DMS79 (cell line): ENCODE data around the gene OSBPL10.

Source experiments
- DNase-seq: peaks from one replicate; lab custom pipeline; 2025; lab: John Stamatoyannopoulos, UW

Gene OSBPL10

DNA sequence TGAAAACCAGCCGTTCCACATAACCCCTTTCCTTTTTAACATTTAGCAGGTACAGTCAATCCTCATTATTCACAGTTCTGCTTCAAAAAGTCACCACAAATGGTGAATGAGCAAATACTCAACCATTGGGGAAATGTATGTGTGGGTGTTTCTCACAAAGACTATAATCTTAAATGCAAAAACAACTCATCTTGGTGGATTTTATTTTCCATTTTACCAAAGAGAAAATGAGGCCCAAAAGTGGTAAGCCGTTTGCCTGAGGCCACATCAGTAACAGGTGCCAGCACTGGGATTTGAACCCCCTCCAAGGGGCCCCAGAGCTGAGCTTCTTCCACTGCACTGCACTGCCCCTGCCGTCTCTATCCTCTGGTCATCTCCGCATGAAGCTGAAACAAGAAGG, 208.8 kb downstream of the OSBPL10 start:
- DNase-seq, result no peak

DNA sequence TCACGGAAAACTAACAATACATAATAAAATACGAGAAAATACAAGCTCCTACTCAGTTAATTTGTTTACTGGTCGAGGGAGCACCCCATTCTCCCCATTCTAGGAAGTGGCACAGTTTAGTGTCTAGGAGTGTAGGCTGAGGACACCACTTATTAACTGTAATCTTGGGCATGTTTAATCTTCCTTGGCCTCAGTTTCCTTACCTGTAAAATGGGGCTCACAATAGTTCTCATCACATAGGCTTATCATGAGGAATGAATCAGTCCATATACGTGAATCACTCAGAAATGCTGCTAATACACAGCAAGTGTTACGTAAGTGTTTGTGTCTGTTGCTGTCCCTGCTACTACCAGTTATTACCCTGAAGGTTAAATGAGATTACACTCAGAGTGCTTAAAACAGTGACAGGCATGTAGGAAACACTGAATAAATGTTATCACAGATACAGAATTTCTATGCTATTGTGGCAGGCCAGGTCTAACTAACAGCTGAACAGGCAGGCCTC, 210.2 kb downstream of the OSBPL10 start:
- DNase-seq, result no peak

DNA sequence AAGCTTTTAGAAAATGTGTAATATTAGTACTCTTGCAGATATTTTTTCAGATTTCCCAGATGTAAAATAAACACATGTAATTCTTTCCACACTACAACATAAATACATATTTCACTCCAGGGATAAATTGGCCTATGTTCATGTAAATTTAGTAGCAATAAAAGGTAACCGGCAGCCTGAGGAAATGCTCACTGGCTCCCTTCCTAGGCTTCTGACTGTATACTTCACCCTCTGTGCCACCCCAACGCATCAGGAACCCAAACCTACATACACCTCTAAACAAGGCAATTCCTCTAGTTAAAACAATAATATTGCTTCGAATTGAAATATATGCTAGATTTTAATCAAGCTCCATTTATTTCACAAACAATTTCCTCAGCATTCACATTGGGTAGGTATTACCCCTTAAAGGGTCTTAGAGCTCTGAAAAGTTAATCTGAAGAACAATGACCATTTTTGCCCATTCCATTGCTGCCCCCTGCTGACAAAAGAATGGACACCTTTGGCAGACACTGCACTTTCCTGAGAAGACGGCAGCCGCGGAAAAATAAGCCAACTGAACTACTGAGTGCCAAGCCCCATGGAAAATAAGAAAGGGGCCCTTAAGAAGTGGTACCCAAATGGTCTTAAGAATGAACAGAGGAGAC, 212.5 kb downstream of the OSBPL10 start:
- no peak for DNase-seq

DNA sequence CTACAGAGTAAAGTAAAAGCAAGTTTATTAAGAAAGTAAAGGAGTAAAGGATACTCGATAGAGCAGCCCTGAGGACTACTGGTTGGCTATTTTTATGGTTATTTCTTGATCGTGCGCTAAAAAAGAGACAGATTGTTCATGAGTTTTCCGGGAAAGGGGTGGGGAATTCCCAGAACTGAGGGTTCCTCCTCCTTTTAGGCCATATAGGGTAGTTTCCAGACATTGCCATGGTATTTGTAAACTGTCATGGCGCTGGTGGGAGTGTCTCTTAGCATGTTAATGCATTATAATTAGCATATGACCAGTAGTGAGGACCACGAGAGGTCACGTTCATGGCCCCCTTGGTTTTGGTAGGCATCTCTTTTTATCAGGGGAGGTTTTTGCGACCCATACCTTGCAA, 213.1 kb downstream of the OSBPL10 start:
- no peak for DNase-seq

DNA sequence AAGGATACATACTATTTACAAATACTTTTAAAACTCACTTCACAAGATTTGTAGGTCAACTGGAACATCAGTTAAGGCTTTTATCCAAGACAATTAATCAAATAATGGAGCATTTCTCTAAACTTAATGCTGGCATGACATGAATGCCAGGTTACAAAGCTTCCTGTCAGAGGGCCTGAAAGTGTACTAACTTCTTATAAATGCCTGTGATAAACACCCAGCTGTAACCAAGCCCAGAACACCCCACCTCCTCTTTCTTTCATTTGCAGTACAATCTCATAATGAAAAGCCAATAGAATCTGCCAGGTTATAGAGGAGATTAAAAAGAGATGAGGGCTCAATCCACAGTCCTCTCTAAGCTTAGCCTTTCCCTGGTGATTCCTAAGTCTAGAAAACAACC, 214.4 kb downstream of the OSBPL10 start:
- no peak for DNase-seq

DNA sequence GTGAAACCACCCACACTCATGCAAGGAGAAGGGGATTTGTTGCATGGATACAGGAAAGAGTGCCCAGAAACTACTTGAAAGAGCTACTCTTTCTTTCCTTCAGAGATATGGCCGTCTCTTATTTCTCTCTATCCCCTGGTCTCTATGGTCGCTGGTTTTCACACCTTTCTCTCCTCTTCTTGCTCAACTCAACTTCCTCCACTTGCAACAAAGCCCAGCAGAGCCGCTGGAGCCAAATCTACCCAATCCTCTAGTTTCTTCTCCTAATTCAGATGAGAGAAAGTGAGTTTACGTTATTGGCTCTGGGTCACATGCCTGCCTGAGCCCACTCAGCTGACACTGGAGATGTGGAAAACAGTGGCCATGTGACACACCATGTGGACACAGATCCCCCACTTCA, 215.2 kb downstream of the OSBPL10 start:
- DNase-seq, result no peak

DNA sequence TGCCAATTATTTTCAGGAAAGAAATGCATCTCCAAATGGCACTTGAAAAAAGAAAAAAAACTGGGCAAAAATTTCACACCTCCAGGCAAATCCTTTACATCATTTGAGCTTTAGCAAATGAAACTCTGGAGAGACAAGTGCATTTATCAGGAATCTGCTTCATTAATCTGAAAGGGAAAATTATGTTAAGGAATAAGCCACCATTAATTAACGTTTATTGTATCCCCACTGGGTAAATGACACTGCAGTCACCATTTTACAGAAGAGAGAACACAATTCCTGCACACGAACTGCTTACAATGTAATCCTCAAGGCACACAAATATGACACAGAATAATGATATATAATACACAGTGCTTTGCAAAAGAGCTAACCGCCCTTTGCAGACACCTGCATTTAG, 217.3 kb downstream of the OSBPL10 start:
- no peak for DNase-seq

DNA sequence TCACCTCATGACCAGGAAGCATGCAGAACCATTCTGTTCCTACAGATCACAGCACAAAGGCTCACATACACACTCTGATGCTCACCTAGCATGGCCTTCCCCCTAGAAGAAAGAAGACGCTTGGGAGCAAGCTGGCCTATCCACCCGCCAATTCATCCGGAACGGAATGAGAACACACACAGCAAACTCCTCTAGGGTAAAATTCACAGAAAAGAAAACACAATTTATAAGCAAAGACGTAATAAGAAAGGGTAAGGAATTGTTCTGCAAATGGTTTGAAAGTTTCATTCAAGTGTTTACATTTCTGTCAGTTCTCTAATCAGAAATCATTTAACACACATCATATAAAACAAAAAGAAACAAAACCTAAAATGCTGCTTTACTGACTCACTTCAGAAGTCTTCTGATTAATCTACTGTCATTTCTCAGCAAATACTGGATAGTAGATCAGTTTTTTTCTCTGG, 218.1 kb downstream of the OSBPL10 start:
- DNase-seq, result peak; percentile 35

DNA sequence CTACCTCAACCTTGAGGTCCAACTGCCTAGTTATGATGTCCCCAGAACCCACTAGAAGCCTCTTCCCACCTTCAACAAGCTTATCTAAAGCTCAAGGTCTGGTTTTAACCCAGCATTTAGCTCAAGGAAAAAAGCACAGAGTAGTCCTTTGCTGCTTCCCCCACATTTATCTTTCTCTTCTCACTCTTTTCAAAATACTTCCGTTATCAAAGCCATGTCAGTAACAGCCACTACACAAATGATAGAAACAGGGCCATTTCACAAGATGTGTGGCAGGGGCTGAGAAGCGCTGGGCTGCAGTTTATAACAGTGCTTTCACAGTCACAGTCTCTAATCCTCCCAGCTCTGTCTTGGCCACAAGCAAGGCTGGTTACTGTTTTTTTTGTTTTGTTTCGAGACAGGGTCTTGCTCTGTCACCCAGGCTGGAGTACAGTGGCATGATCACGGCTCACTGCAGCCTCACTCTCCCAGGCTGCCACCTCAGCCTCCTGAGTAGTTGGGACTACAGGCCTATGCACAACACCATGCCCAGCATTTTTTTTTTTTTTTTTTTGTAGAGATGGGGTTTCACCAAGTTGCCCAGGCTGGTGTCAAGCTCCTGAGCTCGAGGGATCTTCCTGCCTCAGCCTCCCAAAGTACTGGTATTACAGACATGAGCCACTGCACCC, 218.8 kb downstream of the OSBPL10 start:
- no peak for DNase-seq

DNA sequence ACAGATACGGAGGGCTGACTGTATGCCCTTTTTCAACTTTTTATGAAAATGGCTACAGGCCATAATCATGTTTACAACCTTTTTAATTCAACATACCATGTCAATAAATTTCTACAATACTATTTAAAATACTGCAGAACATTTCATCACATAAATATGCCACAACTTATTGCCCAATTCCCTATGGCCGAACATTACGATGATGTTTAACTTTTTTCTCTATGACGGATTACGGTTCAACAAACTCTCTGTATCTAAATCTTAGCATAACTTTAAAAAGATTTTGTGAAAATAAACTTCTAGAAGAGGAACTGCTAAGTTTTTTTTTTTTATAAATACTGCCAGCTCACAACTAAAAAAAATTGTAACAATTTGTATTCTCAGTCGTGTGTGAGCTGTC, 220.4 kb downstream of the OSBPL10 start:
- DNase-seq, result no peak

DNA sequence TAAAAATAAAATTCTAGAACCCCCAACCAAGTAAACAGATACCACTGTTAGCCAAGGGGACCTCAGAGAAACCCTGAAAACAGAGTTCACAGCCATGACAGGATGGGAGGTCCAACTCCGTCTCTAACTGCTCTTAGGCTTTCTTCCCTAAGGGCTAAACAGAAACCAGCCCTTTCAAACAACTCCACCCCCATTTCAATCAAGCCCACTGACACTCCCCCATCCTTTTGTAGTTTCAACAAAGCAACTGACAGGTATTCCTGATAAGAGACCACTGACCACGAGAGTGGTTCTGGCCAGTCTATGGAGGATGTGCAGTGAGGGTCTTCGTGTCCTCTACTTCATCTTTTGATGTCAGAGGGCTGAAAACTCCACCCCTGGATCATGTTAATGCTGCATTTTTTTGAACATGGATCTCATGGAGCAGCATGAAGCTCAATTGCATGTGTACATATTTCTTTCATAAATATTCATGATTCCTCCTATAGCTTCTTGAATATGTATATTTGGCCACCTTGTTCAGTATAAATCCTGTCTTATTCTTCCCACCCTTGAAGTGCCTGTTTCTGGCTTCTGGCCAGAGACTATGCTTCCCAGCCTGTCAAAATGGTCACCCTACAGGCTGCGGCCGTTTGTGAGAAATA, 222.6 kb downstream of the OSBPL10 start:
- DNase-seq, result no peak

DNA sequence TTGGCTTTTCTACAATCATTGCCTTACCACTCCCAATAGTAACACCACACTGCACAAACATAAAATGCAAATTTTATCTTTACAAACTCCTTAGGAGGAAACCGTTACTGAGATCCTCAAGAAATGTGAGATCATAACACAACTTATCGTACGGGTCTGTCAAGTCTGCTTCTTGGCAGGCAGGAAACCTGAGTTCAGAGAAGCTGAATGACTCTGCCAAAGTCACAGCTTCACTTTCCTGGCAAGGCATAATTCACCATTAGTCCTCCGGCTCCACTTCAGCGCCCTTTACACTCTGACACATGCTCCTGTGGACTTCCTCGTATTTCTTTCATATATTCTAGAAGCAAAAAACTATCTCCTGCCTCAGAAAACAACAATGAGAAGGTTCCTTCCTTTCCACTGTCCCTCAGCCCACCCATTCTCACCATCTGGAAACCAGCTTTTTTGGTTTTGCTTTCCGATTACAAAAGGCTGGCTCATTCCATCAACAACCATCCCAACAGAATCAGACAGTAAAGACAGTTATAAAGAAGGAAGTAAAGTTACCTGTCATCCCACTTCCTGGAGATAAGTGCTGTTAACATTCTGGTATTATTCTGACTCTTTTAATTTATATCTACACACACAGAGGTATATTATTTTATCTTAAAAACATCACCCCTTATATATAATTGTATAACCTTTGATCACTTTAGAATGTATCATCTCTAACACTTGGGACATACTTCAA, 225.0 kb downstream of the OSBPL10 start:
- no peak for DNase-seq

DNA sequence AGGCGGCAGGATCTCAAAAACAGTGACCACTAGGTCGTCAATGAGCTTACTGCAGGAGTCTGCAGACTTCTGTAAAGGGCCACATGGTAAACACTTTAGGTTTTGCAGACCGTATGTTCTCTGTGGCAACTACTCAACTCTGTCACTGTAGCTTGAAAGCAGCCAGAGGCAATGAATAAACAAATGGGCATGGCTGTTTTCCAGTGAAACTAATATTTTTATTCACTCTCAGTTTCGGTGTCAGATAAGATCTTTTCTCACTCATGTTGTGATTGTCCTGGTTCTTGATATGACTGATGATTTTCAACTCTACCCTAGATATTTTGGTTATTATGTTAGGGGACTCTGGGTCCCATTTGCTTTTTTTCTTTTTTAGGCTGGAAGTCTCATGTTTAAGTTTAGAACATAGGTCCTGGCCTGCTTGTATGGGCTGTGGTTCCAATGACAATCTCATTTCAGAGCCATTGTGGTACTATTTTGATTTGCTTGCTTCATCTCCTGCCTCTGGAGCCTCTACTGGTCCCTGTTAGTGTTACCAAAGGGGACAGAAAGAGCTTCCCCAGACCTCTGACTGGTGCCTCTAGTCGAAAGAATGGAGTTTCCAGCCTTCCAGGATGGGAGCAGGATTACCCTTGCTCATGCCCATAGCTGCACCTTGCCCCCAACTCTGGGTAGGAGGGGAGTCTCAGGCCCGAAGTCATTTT, 226.3 kb downstream of the OSBPL10 start:
- DNase-seq, result no peak

DNA sequence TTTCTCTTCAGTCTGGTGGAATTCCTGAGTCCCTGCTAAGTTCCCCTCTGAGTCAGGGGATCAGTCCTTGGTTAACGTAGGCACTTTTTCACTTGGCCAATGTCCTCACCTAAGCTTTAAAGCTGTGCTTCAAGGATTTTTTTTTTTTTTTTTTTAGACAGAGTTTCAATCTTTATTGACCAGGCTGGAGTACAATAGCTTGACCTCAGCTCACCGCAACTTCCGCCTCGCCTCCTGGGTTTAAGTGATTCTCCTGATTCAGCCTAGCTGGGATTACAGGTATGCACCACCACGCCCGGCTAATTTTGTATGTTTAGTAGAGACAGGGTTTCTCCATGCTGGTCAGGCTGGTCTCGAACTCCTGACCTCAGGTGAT, 228.0 kb downstream of the OSBPL10 start:
- no peak for DNase-seq

DNA sequence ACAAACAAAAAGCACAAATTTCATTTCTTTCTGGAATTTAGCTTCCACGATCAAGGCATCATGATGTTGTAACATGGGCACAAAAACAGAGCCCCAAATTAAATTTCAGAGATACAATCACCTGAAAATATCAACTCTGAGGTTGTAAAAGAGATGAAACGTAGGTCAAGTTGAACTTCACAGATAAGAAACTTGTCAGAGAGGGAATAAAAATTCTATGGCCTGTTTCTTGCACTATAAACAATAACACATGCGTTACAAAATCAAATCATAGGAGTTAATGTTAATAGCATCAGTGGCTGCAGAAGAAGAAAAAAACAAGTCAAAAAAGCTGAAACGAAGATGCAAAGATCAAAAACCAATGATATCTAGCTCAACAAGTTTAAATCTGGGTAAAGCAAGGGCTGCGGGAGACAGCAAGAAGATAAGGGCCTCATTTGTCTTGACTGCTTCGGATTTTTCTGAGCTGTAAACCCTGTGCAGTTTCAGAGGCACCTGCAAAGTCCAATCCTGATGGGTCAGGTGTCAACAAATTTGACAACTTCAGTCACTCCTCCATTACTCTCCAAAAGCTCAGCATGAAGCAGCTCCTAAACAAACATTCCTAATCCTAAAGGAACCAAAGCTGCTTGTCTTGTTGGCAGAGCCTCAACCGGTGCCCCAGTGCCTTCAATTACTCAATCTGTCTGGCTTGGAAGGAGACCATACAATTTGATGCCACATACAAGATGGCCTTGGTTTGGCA, 228.6 kb downstream of the OSBPL10 start:
- no peak for DNase-seq

DNA sequence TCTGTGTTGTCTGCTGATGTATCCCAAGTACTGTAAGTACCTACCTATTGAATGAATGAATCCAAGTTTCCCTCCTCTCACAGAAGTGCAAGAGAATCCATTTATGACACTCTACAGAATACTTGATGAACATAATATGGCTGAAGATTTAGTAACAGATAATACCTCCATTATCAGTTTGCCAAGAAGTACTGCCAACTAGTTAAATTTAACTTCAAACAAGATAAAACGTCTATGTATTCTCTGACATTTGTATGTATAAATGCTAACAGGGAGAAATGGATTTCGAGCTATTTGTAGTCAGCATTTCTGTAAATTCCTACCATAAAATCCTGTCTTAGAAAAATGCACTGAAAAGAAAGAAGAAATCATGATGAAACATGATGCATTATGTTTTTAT, 230.7 kb downstream of the OSBPL10 start:
- no peak for DNase-seq

DNA sequence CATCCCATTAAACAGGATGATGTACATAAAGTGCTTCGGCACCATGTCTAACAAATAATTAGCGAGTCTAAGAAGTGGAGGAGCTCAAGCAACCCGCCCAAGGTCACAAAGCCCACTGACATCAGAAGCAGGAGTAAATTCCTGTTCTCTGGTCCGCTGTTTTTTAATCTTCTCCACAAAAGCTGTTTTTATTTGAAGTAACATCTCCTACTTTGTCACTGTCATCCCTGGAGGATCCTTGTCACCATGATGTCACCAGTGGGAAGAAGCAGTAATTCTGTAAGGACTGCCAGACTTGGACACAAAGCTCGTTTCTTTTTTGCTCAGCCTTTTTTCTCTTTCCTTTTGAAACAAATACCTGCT, 232.1 kb downstream of the OSBPL10 start:
- no peak for DNase-seq

DNA sequence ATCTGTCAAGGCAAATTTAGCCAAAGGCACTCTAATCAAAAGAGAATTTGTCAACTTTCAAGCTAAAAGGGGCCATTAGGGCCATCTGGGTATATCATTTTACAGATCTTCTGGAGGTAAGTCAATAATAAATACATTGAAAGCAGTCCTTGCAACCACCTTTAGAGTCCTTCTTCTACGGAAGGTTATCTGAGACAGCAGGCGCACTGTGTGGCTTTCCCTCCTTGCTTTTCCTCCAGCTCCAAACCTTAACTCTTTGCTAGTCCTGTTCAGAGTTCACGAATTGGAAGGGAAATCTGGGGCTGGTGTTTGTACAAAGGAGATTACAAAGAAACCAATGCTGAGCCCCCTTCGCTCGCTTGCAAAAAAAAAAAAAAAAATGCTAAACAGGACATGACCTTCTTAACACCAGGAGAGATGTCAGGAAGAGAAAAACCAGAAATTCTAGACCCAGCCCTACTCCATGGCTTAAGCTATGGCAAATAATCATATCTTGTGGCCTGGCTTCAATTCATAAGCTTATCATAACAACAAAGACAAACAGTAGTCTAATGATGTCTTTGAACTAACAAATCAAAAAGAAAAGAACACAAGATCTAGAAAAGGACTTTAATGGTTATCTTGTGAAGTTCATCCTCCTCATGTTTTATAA, 232.7 kb downstream of the OSBPL10 start:
- DNase-seq, result no peak

DNA sequence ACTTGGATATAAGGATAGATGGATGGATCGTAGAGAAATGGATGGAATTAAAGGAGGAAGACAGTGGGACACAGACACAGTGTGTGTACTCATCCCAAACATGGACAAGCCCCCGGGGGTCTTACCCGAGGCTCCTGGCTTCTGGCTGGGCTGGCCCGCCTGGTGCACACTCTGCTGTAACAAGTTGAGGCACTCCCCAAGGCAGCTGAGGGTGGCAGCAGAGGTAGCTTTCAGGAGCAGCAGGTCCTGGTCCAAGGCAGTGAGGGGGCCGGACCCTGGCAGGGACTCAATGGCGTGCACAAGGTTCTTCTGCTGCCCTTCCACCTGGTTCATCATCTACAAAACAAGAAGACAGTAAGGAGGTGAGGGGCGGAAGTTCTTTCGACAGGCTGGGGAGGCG, 233.3 kb downstream of the OSBPL10 start:
- DNase-seq, result no peak

DNA sequence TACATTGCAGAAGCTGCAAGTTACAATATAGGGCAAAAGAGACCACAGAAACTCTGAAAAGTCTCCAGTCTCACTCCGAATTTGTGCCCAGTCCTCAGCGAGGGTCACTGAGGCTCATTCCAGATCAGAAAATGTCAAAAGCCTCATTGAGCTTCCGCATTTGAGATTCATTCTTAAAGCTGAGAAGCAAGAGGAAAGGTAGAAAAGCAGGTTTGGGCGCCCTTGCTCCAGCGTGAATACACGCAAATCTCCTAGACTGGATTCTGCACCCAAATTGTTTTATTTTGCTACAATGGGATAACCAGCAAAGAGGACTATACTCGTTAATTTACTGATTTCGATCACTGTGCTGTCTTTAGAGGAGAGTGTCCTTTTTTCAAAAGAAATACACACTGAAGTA, 236.1 kb downstream of the OSBPL10 start:
- no peak for DNase-seq
